K562 (cell line): ENCODE measurements around the gene MACF1. TPM values are rescaled to one million over a fixed set of nuclear protein-coding genes. Genes with fewer than 3 reads are reported as not detected.
A peak's percentile ranks its signal among the peaks of the same experiment; 100 is the strongest.

ENCODE experiments used
- ATAC-seq: fragments of 200-7000 bp; cut with Tn5 transposase; 3 replicates; pipeline ENCODE4 v1.9.1; 2020; ENCODE audit warnings: moderate library complexity
- BruUV-seq: library from RNA; stranded (reverse); fragments of 400-500 nt; replicated peaks from 2 replicates; lab custom pipeline; 2021; lab: Mats Ljungman, UMichigan
- CTCF ChIA-PET: fragments of 300-600 bp; formaldehyde crosslinking; extraction: SDS; loops from one replicate; lab custom pipeline; 2021; ENCODE audit warnings: low intra/inter-chr PET ratio; lab: Yijun Ruan, JAX
- POLR2A ChIA-PET: fragments of 300-600, 350-650 bp; sonication (Branson Sonifier 250); formaldehyde crosslinking; extraction: SDS; loops from one replicate; lab custom pipeline; 2021; ENCODE audit warnings: antibody characterized with exemption, inconsistent platforms; lab: Yijun Ruan, JAX
- DNase-seq, 4 experiments: peaks; one replicate each; pipeline versions ENCODE4 v3.0.0 to v3.0.0-alpha.2; 2011 to 2018; ENCODE audit warnings: low spot score in 3 of 4, mixed read lengths in 3 of 4; ENCODE audit errors: extremely low read depth in 1 of 4
- FAIRE-seq: peaks from 2 replicates; lab custom pipeline; 2011; peaks lifted over from hg19 to GRCh38; lab: Jason Lieb, UNC
- H2AFZ ChIP-seq: 2 replicates; pipeline ENCODE4 v1.6.0; 2011; ENCODE audit warnings: low read depth, low read length, control low read depth, inconsistent platforms
- H3K27ac ChIP-seq: fragments of 200-600 bp; 3 replicates; pipeline ENCODE4 v1.8.0; 2011; ENCODE audit warnings: low read depth, mild to moderate bottlenecking, control low read depth, inconsistent platforms, low read length, moderate library complexity, mixed read lengths; ENCODE audit errors: extremely low read depth
- H3K27me3 ChIP-seq, 2 experiments: fragments of 300-600 bp in 1 of 2; 2 replicates in 1 of 2; 3 replicates in 1 of 2; pipeline versions ENCODE4 v1.6.0 to v1.8.0; 2011; ENCODE audit warnings: inconsistent platforms in 2 of 2, low read length in 2 of 2, mild to moderate bottlenecking in 1 of 2, mixed read lengths in 1 of 2, moderate library complexity in 1 of 2; ENCODE audit not compliant: control insufficient read depth in 2 of 2, insufficient read depth in 2 of 2
- H3K36me3 ChIP-seq: fragments of 300-600 bp; 3 replicates; pipeline ENCODE4 v1.8.0; 2011; ENCODE audit warnings: mild to moderate bottlenecking, low read length, inconsistent platforms; ENCODE audit not compliant: control insufficient read depth, insufficient read depth
- H3K4me1 ChIP-seq, 2 experiments: fragments of 200-600 bp in 1 of 2; replicated peaks in 1 of 2; 2 replicates in 1 of 2; 3 replicates in 1 of 2; pipeline versions ENCODE4 v1.5.1 to v1.8.0; 2011; ENCODE audit warnings: inconsistent platforms in 2 of 2, low read length in 2 of 2, mild to moderate bottlenecking in 1 of 2, mixed read lengths in 1 of 2, moderate library complexity in 1 of 2; ENCODE audit not compliant: control insufficient read depth in 2 of 2, insufficient read depth in 2 of 2
- H3K4me2 ChIP-seq: 2 replicates; pipeline ENCODE4 v1.6.1; 2011; ENCODE audit warnings: low read length, control low read depth, inconsistent platforms, mixed read lengths; ENCODE audit not compliant: insufficient read depth
- H3K4me3 ChIP-seq: fragments of 200-600 bp; sonication (generic), shearing (Covaris generic); 2 replicates; pipeline ENCODE4 v1.5.1; 2016; ENCODE audit warnings: control low read depth, inconsistent platforms
- H3K79me2 ChIP-seq: fragments of 200-600 bp; 3 replicates; pipeline ENCODE4 v1.8.0; 2011; ENCODE audit warnings: low read length, inconsistent platforms; ENCODE audit not compliant: control insufficient read depth, insufficient read depth
- H3K9ac ChIP-seq, 2 experiments: 2 replicates each; pipeline versions ENCODE4 v1.6.0 to v1.6.1; 2011; ENCODE audit warnings: low read depth in 2 of 2, low read length in 2 of 2, control low read depth in 1 of 2, inconsistent platforms in 1 of 2, mild to moderate bottlenecking in 1 of 2, mixed read lengths in 1 of 2; ENCODE audit not compliant: insufficient read depth in 1 of 2
- H3K9me1 ChIP-seq: one replicate; pipeline ENCODE4 v1.6.0; 2011; ENCODE audit warnings: inconsistent platforms, mild to moderate bottlenecking, low read length, moderate library complexity; ENCODE audit not compliant: control insufficient read depth, insufficient read depth
- H3K9me3 ChIP-seq: replicated peaks from 2 replicates; pipeline ENCODE4 v1.5.1; 2011; ENCODE audit warnings: low read depth, low read length, inconsistent platforms; ENCODE audit not compliant: control insufficient read depth, insufficient read depth
- H4K20me1 ChIP-seq: replicated peaks from 2 replicates; pipeline ENCODE4 v1.6.1; 2011; ENCODE audit warnings: low read length, inconsistent platforms, mixed read lengths; ENCODE audit not compliant: control insufficient read depth, insufficient read depth
- AFF4 ChIP-seq: sonication (generic); formaldehyde crosslinking; IDR thresholded peaks from 2 replicates; pipeline ENCODE4 v1.8.0; 2023; ENCODE audit warnings: mild to moderate bottlenecking, missing genetic modification reagents
- CHD4 ChIP-seq: fragments of 200-600 bp; sonication (generic); IDR thresholded peaks from 3 replicates; pipeline ENCODE4 v1.6.1; 2012; ENCODE audit warnings: low read depth, mild to moderate bottlenecking, mixed read lengths, low read length, inconsistent platforms; ENCODE audit not compliant: insufficient read depth, insufficient replicate concordance, poor library complexity, severe bottlenecking
- FOS ChIP-seq: IDR thresholded peaks from 3 replicates; pipeline ENCODE4 v1.6.1; 2011; ENCODE audit not compliant: insufficient read length; ENCODE audit errors: extremely low read depth
- HNRNPUL1 ChIP-seq: fragments of 200-400 bp; formaldehyde crosslinking; IDR thresholded peaks from 2 replicates; pipeline ENCODE4 v1.6.1; 2017; ENCODE audit warnings: low read length
- MAX ChIP-seq: sonication (generic); formaldehyde crosslinking; IDR thresholded peaks from 2 replicates; pipeline ENCODE4 v1.9.0; 2022; ENCODE audit warnings: mild to moderate bottlenecking, missing genetic modification reagents
- PREB ChIP-seq: sonication (generic); formaldehyde crosslinking; IDR thresholded peaks from 2 replicates; pipeline ENCODE4 v1.8.1; 2023; ENCODE audit warnings: mild to moderate bottlenecking, missing genetic modification reagents
- TCF7L2 ChIP-seq: fragments of 150-350 bp; IDR thresholded peaks from 2 replicates; pipeline ENCODE4 v1.6.1; 2016; ENCODE audit warnings: low read depth, mild to moderate bottlenecking, low read length, moderate library complexity
- TEAD1 ChIP-seq, 2 experiments: fragments of 450-650 bp in 1 of 2; sonication (generic) in 1 of 2; formaldehyde crosslinking; IDR thresholded peaks; 2 replicates each; pipeline versions ENCODE4 v1.4.0 to v1.8.0; 2020 to 2022; ENCODE audit warnings: mild to moderate bottlenecking in 2 of 2, missing genetic modification reagents in 1 of 2
- ZNF41 ChIP-seq: fragments of 250-450 bp; sonication (Bioruptor Pico); conservative IDR thresholded peaks from 2 replicates; pipeline ENCODE4 v1.4.0; 2020; ENCODE audit warnings: mild to moderate bottlenecking
- ZNF639 ChIP-seq, 2 experiments: fragments of 200-800 bp in 1 of 2; sonication (Bioruptor generic) in 1 of 2; sonication (generic) in 1 of 2; formaldehyde crosslinking in 1 of 2; IDR thresholded peaks in 1 of 2; conservative IDR thresholded peaks in 1 of 2; 2 replicates each; pipeline versions ENCODE4 v1.5.0 to v1.6.1; 2016 to 2020; ENCODE audit warnings: missing compliant biosample characterization in 1 of 2, missing genetic modification characterization in 1 of 2, missing genetic modification reagents in 1 of 2
- in situ Hi-C: fragments of 300-500 bp; cut with MboI; formaldehyde crosslinking; loops from 4 replicates; pipeline ENCODE4 v1.15.0; 2018; ENCODE audit warnings: inconsistent platforms, mixed read lengths
- intact Hi-C: fragments of 100-400 bp; cut with micrococcal nuclease; formaldehyde crosslinking; loops from 2 replicates; pipeline ENCODE4 v1.14.2; 2022
- polyA plus RNA-seq, 8 experiments: library from polyadenylated mRNA; depleted of rRNA in 4 of 8; stranded (reverse) in 5 of 8; unstranded in 3 of 8; fragments of >200 nt; fragmentation: Nextera tagmentation in 2 of 8; fragmentation: Illumina TruSeq in 1 of 8; extraction: Ambion mirVana in 2 of 8; extraction: Trizol in 1 of 8; gene quantifications; 2 replicates each; pipeline versions ENCODE4 v1.2.1 to v1.2.3, GENCODE V29; 2011 to 2014; ENCODE audit warnings: inconsistent platforms in 1 of 8, missing spikeins in 1 of 8
- total RNA-seq, 7 experiments: library from RNA; depleted of rRNA in 6 of 7; stranded (reverse); fragments of >200 nt in 6 of 7; fragmentation: Illumina TruSeq in 2 of 7; extraction: Trizol in 2 of 7; gene quantifications; 2 replicates each; pipeline versions ENCODE4 v1.2.1 to v1.2.3, GENCODE V29; 2011 to 2021; ENCODE audit warnings: low replicate concordance in 1 of 7
- TF ChIP-seq, protein P1 (sequence below), 3 experiments: IDR thresholded peaks in 2 of 3; conservative IDR thresholded peaks in 1 of 3; 2 replicates each; pipeline ENCODE4 v1.5.1; 2011 to 2012; ENCODE audit warnings: low read length in 3 of 3, mild to moderate bottlenecking in 3 of 3, control low read depth in 2 of 3, improper control_type of control experiment in 1 of 3, inconsistent platforms in 1 of 3, low read depth in 1 of 3, mixed read lengths in 1 of 3, moderate library complexity in 1 of 3; ENCODE audit not compliant: insufficient read depth in 2 of 3

The MACF1 gene
- total and polyA plus RNA-seq, 9 of the 15 experiments (the other 6 are each of a cell fraction or from before 2014, with no cell fraction given) = 13.2 to 232 (median 112) TPM

GRCh38 chr1:39258925-39259244 lies 54.4 kb downstream of the MACF1 start:
- H3K9ac ChIP-seq = no peak overlapping the region
- no peaks in the 10 kb centered on the region for H3K27me3 ChIP-seq
- no TSS peak for BruUV-seq
- H3K4me1 ChIP-seq = no peaks in the 10 kb centered on the region
- ChIA-PET CTCF (interaction anchor here (0.7 to 2.7 kb wide), 7 partner anchors 9 to 167 kb away, joined by 3 to 39 read pairs (median 8); no protein-coding TSS in a partner anchor), POLR2A (interaction anchor here (0.6 to 2.3 kb wide), 11 partner anchors 10 to 161 kb away, joined by 3 to 8 read pairs (median 3); no protein-coding TSS in a partner anchor)
- H3K27ac ChIP-seq = no peak overlapping the region
- no peak overlapping the region for H2AFZ ChIP-seq
- H3K36me3 ChIP-seq = peaks cover 68% of the 10 kb centered on the region
- H3K9me3 ChIP-seq = no peaks in the 10 kb centered on the region
- H3K4me2 ChIP-seq = no peak overlapping the region
- intact Hi-C loops (loop anchor here (1.0 kb wide), 5 partner anchors 55 to 161 kb away; partner anchors contain the start of gene MACF1), in situ Hi-C loops (no loop called here)
- no peaks in the 10 kb centered on the region for H4K20me1 ChIP-seq
- H3K79me2 ChIP-seq = no peaks in the 10 kb centered on the region
- H3K4me3 ChIP-seq = no peak overlapping the region
- ATAC-seq (no peak; the same call in 2 of the 3 replicates), FAIRE-seq (no peak), DNase-seq (no peak)
- H3K9me1 ChIP-seq = peaks cover 1% of the 10 kb centered on the region
- no peak for TF ChIP-seq ZNF41 (CRISPR knock-in tag)
- no peak for TF ChIP-seq ZNF639 (CRISPR knock-in tag; conservative IDR thresholded peaks at IDR 0.05 in 1 of 2, IDR thresholded peaks at IDR 0.05 in 1 of 2)
- TF ChIP-seq, protein P1, sequence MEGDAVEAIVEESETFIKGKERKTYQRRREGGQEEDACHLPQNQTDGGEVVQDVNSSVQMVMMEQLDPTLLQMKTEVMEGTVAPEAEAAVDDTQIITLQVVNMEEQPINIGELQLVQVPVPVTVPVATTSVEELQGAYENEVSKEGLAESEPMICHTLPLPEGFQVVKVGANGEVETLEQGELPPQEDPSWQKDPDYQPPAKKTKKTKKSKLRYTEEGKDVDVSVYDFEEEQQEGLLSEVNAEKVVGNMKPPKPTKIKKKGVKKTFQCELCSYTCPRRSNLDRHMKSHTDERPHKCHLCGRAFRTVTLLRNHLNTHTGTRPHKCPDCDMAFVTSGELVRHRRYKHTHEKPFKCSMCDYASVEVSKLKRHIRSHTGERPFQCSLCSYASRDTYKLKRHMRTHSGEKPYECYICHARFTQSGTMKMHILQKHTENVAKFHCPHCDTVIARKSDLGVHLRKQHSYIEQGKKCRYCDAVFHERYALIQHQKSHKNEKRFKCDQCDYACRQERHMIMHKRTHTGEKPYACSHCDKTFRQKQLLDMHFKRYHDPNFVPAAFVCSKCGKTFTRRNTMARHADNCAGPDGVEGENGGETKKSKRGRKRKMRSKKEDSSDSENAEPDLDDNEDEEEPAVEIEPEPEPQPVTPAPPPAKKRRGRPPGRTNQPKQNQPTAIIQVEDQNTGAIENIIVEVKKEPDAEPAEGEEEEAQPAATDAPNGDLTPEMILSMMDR (IDR thresholded peaks at IDR 0.05 in 2 of 3, conservative IDR thresholded peaks at IDR 0.05 in 1 of 3; ENCODE audit: insufficient read depth in 2 of 3, low read depth in 1 of 3, low read length in 3 of 3) = peak in 1 of 3 experiments; percentile 19; a peak in 1 of 6 replicates
- TF ChIP-seq FOS = no peak
- 0 out of 2 replicates have a peak, but pooled peaks have one; percentile 24 for TF ChIP-seq AFF4 (CRISPR knock-in tag)
- TF ChIP-seq TCF7L2 = no peak
- TF ChIP-seq PREB = 0 out of 2 replicates have a peak, but pooled peaks have one; percentile 1
- TF ChIP-seq HNRNPUL1 = no peak
- TF ChIP-seq TEAD1 (CRISPR knock-in tag; IDR thresholded peaks at IDR 0.05) = 0 out of 4 replicates have a peak, but pooled peaks of 1 of the 2 experiments have one; percentile 6
- peak; percentile 31; the same call in 1 of the 2 replicates for TF ChIP-seq MAX
- TF ChIP-seq CHD4 = no peak
